Measurements from ENCODE around the gene TFAP2A. TPM values are rescaled to one million over a fixed set of nuclear protein-coding genes. Genes with fewer than 3 reads are reported as not detected.

TFAP2A gene
- total RNA-seq, 2 experiments from 2014 or later, result not detected

- Mint-ChIP-seq H3K4me3 (no peak overlapping the region), H3K27ac (no peak overlapping the region), H3K9me3 (peaks cover 3% of the 10 kb centered on the region), H3K36me3 (ENCODE audit: low read depth) (peaks cover 3% of the 10 kb centered on the region), H3K4me1 (ENCODE audit: low read depth) (no peaks in the 10 kb centered on the region), H3K27me3 (peaks cover 80% of the 10 kb centered on the region)
- DNase-seq (no peak), ATAC-seq (no peak)
- POLR2A ChIA-PET, result no interaction called here
- no peak for TF ChIP-seq CTCF (IDR thresholded peaks at IDR 0.05)
- CTCF ChIA-PET, result no interaction called here
- intact Hi-C loops (cut with micrococcal nuclease), result no loop called here
These were observed 17.0 kb downstream of the TFAP2A start for GRCh38 chr6:10397756-10398445.

GRCh38 chr6:10396785-10397184 is 18.1 kb downstream of the TFAP2A start:
- no peak overlapping the region for H3K4me3 Mint-ChIP-seq
- no peaks in the 10 kb centered on the region for H3K4me1 Mint-ChIP-seq (ENCODE audit: low read depth)
- intact Hi-C loops (cut with micrococcal nuclease), result no loop called here
- DNase-seq, result no peak
- H3K27ac Mint-ChIP-seq, result no peak overlapping the region
- TF ChIP-seq CTCF (IDR thresholded peaks at IDR 0.05), result no peak
- peaks cover 83% of the 10 kb centered on the region for H3K27me3 Mint-ChIP-seq
- ATAC-seq, result no peak
- H3K36me3 Mint-ChIP-seq (ENCODE audit: low read depth), result peaks cover 3% of the 10 kb centered on the region
- H3K9me3 Mint-ChIP-seq, result peaks cover 3% of the 10 kb centered on the region
- ChIA-PET CTCF (no interaction called here), POLR2A (no interaction called here)

- Mint-ChIP-seq H3K36me3 (ENCODE audit: low read depth) (peaks cover 3% of the 10 kb centered on the region), H3K27me3 (peaks cover 85% of the 10 kb centered on the region), H3K27ac (no peak overlapping the region), H3K4me3 (no peak overlapping the region), H3K4me1 (ENCODE audit: low read depth) (no peaks in the 10 kb centered on the region), H3K9me3 (peaks cover 3% of the 10 kb centered on the region)
- ATAC-seq (no peak), DNase-seq (no peak)
- CTCF ChIA-PET, result no interaction called here
- TF ChIP-seq CTCF (IDR thresholded peaks at IDR 0.05), result no peak
- intact Hi-C loops (cut with micrococcal nuclease), result no loop called here
- POLR2A ChIA-PET, result no interaction called here
These were observed 18.9 kb downstream of the TFAP2A start for GRCh38 chr6:10395704-10396546.

GRCh38 chr6:10395171-10395703 is 19.6 kb downstream of the TFAP2A start:
- no peak for TF ChIP-seq CTCF (IDR thresholded peaks at IDR 0.05)
- ATAC-seq, result no peak
- no peak overlapping the region for H3K27ac Mint-ChIP-seq
- peaks cover 6% of the 10 kb centered on the region for H3K36me3 Mint-ChIP-seq (ENCODE audit: low read depth)
- H3K9me3 Mint-ChIP-seq, result peaks cover 6% of the 10 kb centered on the region
- peaks cover 85% of the 10 kb centered on the region for H3K27me3 Mint-ChIP-seq
- CTCF ChIA-PET, result no interaction called here
- H3K4me3 Mint-ChIP-seq, result no peak overlapping the region
- POLR2A ChIA-PET, result no interaction called here
- intact Hi-C loops (cut with micrococcal nuclease), result no loop called here
- DNase-seq, result no peak
- H3K4me1 Mint-ChIP-seq (ENCODE audit: low read depth), result no peaks in the 10 kb centered on the region
